Endodermal cell (in vitro differentiated cells): ENCODE results near the gene RBBP9. TPM values are rescaled to one million over a fixed set of nuclear protein-coding genes. Genes with fewer than 3 reads are reported as not detected.

Source experiments
- DNase-seq: peaks from one replicate; pipeline ENCODE4 v3.0.0-alpha.2; 2017
- H3K27ac ChIP-seq: 2 replicates; pipeline ENCODE4 v1.5.1; 2013; ENCODE audit warnings: mild to moderate bottlenecking, low read depth, low read length, moderate library complexity
- H3K27me3 ChIP-seq: 2 replicates; pipeline ENCODE4 v1.6.1; 2013; ENCODE audit warnings: mild to moderate bottlenecking, low read length, moderate library complexity; ENCODE audit not compliant: insufficient read depth, control insufficient read depth, poor library complexity, severe bottlenecking
- H3K36me3 ChIP-seq: 2 replicates; pipeline ENCODE4 v1.7.0; 2013; ENCODE audit warnings: mild to moderate bottlenecking, low read length, moderate library complexity; ENCODE audit not compliant: control insufficient read depth, insufficient read depth
- H3K4me1 ChIP-seq: one replicate; pipeline ENCODE4 v1.7.0; 2013; ENCODE audit warnings: low read length; ENCODE audit not compliant: control insufficient read depth, insufficient read depth
- H3K4me3 ChIP-seq: 2 replicates; pipeline ENCODE4 v1.5.1; 2013; ENCODE audit warnings: mild to moderate bottlenecking, low read length, moderate library complexity
- H3K9ac ChIP-seq: 2 replicates; pipeline ENCODE4 v1.6.1; 2013; ENCODE audit warnings: mild to moderate bottlenecking, low read length, moderate library complexity; ENCODE audit not compliant: poor library complexity, severe bottlenecking; ENCODE audit errors: extremely low read depth
- H3K9me3 ChIP-seq: 2 replicates; pipeline ENCODE4 v1.6.1; 2013; ENCODE audit warnings: mild to moderate bottlenecking, low read length, moderate library complexity; ENCODE audit not compliant: control insufficient read depth
- H3K27ac Mint-ChIP-seq: 2 replicates; pipeline ENCODE4 v1.8.0; 2020; ENCODE audit warnings: mixed read lengths
- H3K27me3 Mint-ChIP-seq: 2 replicates; pipeline ENCODE4 v1.8.0; 2021; ENCODE audit warnings: mild to moderate bottlenecking, mixed read lengths; ENCODE audit not compliant: insufficient read depth
- H3K36me3 Mint-ChIP-seq: 2 replicates; pipeline ENCODE4 v1.8.0; 2020; ENCODE audit warnings: low read depth, mixed read lengths
- H3K4me1 Mint-ChIP-seq: 2 replicates; pipeline ENCODE4 v1.8.0; 2020; ENCODE audit warnings: mixed read lengths
- H3K4me3 Mint-ChIP-seq: 2 replicates; pipeline ENCODE4 v1.8.0; 2020; ENCODE audit warnings: mild to moderate bottlenecking, moderate library complexity, mixed read lengths
- H3K9me3 Mint-ChIP-seq: 2 replicates; pipeline ENCODE4 v1.8.0; 2020; ENCODE audit warnings: mild to moderate bottlenecking, mixed read lengths
- CTCF ChIP-seq: fragments of 200-600 bp; sonication (generic); conservative IDR thresholded peaks from 2 replicates; pipeline ENCODE4 v1.5.0; 2021; ENCODE audit warnings: antibody characterized with exemption, mild to moderate bottlenecking
- WGBS, 2 experiments: methylation state at CpG; one replicate each; pipeline versions ENCODE4 v1.1.5 to v1.1.7; 2013; ENCODE audit warnings: missing lambda C conversion rate in 2 of 2, mixed read lengths in 1 of 2; ENCODE audit not compliant: insufficient coverage in 1 of 2, insufficient read length in 1 of 2; 5-methylcytosine and 5-hydroxymethylcytosine counted together
- total RNA-seq, 2 donors: library from RNA; stranded (reverse); fragmentation: NEBNext Ultra II Directional in 1 of 2; extraction: Animal tissue kit (Norgen Biotek cat#: 25700) in 1 of 2; gene quantifications; 2 replicates in 1 of 2; 3 replicates in 1 of 2; pipeline ENCODE4 v1.2.1, GENCODE V29; 2021

The RBBP9 gene
- total RNA-seq, 2 donors from 2014 or later: 19.3 to 24.8 TPM

- no peaks in the 10 kb centered on the region for H3K9me3 Mint-ChIP-seq
Measured at GRCh38 chr20:18466894-18467730, 29.9 kb downstream of the RBBP9 start, which contains the start of the genes DZANK1 and POLR3F. DZANK1 (minus strand) TSS chr20:18467030; CDS start chr20:18465358, 1,672 bp downstream. POLR3F (plus strand) TSS chr20:18467390; CDS start chr20:18467507, 117 bp downstream.

GRCh38 chr20:18466574-18466893, 30.5 kb downstream of the RBBP9 start:
- Histone ChIP-seq H3K9ac (peak overlapping the region; percentile 99), H3K4me1 (no peaks in the 10 kb centered on the region), H3K9me3 (no peaks in the 10 kb centered on the region), H3K27ac (peak overlapping the region; percentile 100), H3K27me3 (no peaks in the 10 kb centered on the region), H3K4me3 (peak overlapping the region; percentile 93), H3K36me3 (peaks cover 26% of the 10 kb centered on the region)
- WGBS, 2 experiments: 0% methylated on average over 3 to 15 of the region's 15 CpGs
- Mint-ChIP-seq H3K27ac (peak overlapping the region; percentile 100), H3K4me3 (peak overlapping the region; percentile 94), H3K36me3 (peaks cover 14% of the 10 kb centered on the region), H3K9me3 (no peaks in the 10 kb centered on the region), H3K27me3 (no peaks in the 10 kb centered on the region), H3K4me1 (peaks cover 12% of the 10 kb centered on the region)
- no peak for TF ChIP-seq CTCF
- DNase-seq: no peak

More at GRCh38 chr20:18466894-18467730, 29.9 kb downstream of the RBBP9 start, which contains the start of the genes DZANK1 and POLR3F:
- no peak for TF ChIP-seq CTCF
- H3K9ac ChIP-seq: peak within 1 kb of the TSS; percentile 99
- H3K27ac ChIP-seq: peak within 1 kb of the TSS; percentile 100
- Mint-ChIP-seq H3K4me1 (peaks cover 12% of the 10 kb centered on the region), H3K36me3 (peaks cover 18% of the 10 kb centered on the region), H3K27ac (peak within 1 kb of the TSS; percentile 100), H3K4me3 (peak within 1 kb of the TSS; percentile 94), H3K27me3 (no peaks in the 10 kb centered on the region)
- DNase-seq: peak; percentile 99
- H3K36me3 ChIP-seq: peaks cover 32% of the 10 kb centered on the region
- H3K4me1 ChIP-seq: no peaks in the 10 kb centered on the region
- 0% methylated on average over 29 to 57 of the region's 57 CpGs for WGBS, 2 experiments
- no peaks in the 10 kb centered on the region for H3K9me3 ChIP-seq
- peak within 1 kb of the TSS; percentile 93 for H3K4me3 ChIP-seq
- no peaks in the 10 kb centered on the region for H3K27me3 ChIP-seq

GRCh38 chr20:18465536-18466200, 31.4 kb downstream of the RBBP9 start:
- Mint-ChIP-seq H3K4me1 (peaks cover 12% of the 10 kb centered on the region), H3K4me3 (peak overlapping the region; percentile 94), H3K36me3 (peaks cover 8% of the 10 kb centered on the region), H3K27me3 (no peaks in the 10 kb centered on the region), H3K9me3 (no peaks in the 10 kb centered on the region), H3K27ac (no peak overlapping the region)
- no peak for DNase-seq
- peak overlapping the region; percentile 93 for H3K4me3 ChIP-seq
- H3K4me1 ChIP-seq: no peaks in the 10 kb centered on the region
- H3K27me3 ChIP-seq: no peaks in the 10 kb centered on the region
- H3K9me3 ChIP-seq: no peaks in the 10 kb centered on the region
- H3K36me3 ChIP-seq: peaks cover 17% of the 10 kb centered on the region
- no peak overlapping the region for H3K27ac ChIP-seq
- no peak for TF ChIP-seq CTCF
- no peak overlapping the region for H3K9ac ChIP-seq
- WGBS, 2 experiments: 89 to 93% methylated on average over 4 to 5 of the region's 6 CpGs
